Glutamatergic neuron (in vitro differentiated cells): ENCODE results near the gene PLA1A. TPM values are rescaled to one million over a fixed set of nuclear protein-coding genes. Genes with fewer than 3 reads are reported as not detected.

Experiments used
- DNase-seq: peaks from one replicate; pipeline ENCODE4 v3.0.0; 2022
- H3K27ac Mint-ChIP-seq: one replicate; pipeline ENCODE4 v1.8.0; 2020; ENCODE audit warnings: mild to moderate bottlenecking, mixed read lengths, inconsistent platforms; ENCODE audit not compliant: unreplicated experiment
- H3K27me3 Mint-ChIP-seq: one replicate; pipeline ENCODE4 v1.8.0; 2020; ENCODE audit warnings: mild to moderate bottlenecking, moderate library complexity, mixed read lengths, inconsistent platforms; ENCODE audit not compliant: unreplicated experiment
- H3K36me3 Mint-ChIP-seq: one replicate; pipeline ENCODE4 v1.8.0; 2020; ENCODE audit warnings: mild to moderate bottlenecking, mixed read lengths, inconsistent platforms; ENCODE audit not compliant: unreplicated experiment
- H3K4me1 Mint-ChIP-seq: one replicate; pipeline ENCODE4 v1.8.0; 2020; ENCODE audit warnings: mild to moderate bottlenecking, low read depth, mixed read lengths, inconsistent platforms; ENCODE audit not compliant: unreplicated experiment
- H3K4me3 Mint-ChIP-seq: one replicate; pipeline ENCODE4 v1.8.0; 2020; ENCODE audit warnings: mild to moderate bottlenecking, mixed read lengths, inconsistent platforms; ENCODE audit not compliant: unreplicated experiment
- H3K9me3 Mint-ChIP-seq: one replicate; pipeline ENCODE4 v1.8.0; 2020; ENCODE audit warnings: mild to moderate bottlenecking, moderate library complexity, mixed read lengths, inconsistent platforms; ENCODE audit not compliant: unreplicated experiment
- CTCF ChIP-seq: fragments of 200-600 bp; sonication (generic); IDR thresholded peaks from one replicate; pipeline ENCODE4 v1.5.0; 2021; ENCODE audit not compliant: partially characterized antibody, unreplicated experiment
- total RNA-seq: library from RNA; stranded (reverse); fragmentation: NEBNext Ultra II Directional; extraction: Animal tissue kit (Norgen Biotek cat#: 25700); gene quantifications from one replicate; pipeline ENCODE4 v1.2.1, GENCODE V29; 2021; ENCODE audit not compliant: unreplicated experiment

Gene PLA1A
- total RNA-seq, 1 donor from 2014 or later: not detected

GRCh38 chr3:119639494-119640350, 42.0 kb downstream of the PLA1A start:
- no peak for TF ChIP-seq CTCF
- Mint-ChIP-seq H3K36me3 (no peaks in the 10 kb centered on the region), H3K9me3 (peaks cover 3% of the 10 kb centered on the region), H3K27me3 (no peaks in the 10 kb centered on the region), H3K27ac (peak overlapping the region; percentile 28), H3K4me1 (peaks cover 12% of the 10 kb centered on the region), H3K4me3 (no peak overlapping the region)
- no peak for DNase-seq

GRCh38 chr3:119641416-119641815, 43.7 kb downstream of the PLA1A start:
- Mint-ChIP-seq H3K27ac (no peak overlapping the region), H3K4me3 (no peak overlapping the region), H3K9me3 (peaks cover 3% of the 10 kb centered on the region), H3K4me1 (peaks cover 12% of the 10 kb centered on the region), H3K27me3 (no peaks in the 10 kb centered on the region), H3K36me3 (no peaks in the 10 kb centered on the region)
- DNase-seq: no peak
- TF ChIP-seq CTCF: no peak

GRCh38 chr3:119642746-119643473, 45.2 kb downstream of the PLA1A start:
- no peak for DNase-seq
- H3K4me3 Mint-ChIP-seq: no peak overlapping the region
- H3K27ac Mint-ChIP-seq: peak overlapping the region; percentile 3
- peaks cover 3% of the 10 kb centered on the region for H3K9me3 Mint-ChIP-seq
- no peaks in the 10 kb centered on the region for H3K27me3 Mint-ChIP-seq
- H3K36me3 Mint-ChIP-seq: no peaks in the 10 kb centered on the region
- TF ChIP-seq CTCF: no peak
- H3K4me1 Mint-ChIP-seq: peaks cover 10% of the 10 kb centered on the region

DNA sequence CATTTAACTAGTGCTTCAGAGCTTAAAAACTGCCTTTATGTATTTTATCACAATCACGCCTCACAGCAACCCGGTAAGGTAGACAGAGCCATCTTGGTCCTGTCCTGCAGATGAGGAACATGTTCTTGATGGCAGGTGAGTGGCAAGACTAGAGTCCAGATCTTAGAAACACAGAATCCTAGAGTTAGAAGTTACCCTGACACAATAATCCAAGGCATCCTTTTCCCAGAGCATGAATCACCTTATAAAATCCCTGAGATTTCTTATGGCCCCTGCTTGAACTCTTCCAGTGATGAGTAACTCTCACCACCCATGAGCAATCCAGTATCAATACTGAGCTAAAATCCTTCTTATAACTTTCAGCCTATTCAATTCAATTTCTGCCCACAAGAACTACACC, 45.8 kb downstream of the PLA1A start:
- H3K27me3 Mint-ChIP-seq: no peaks in the 10 kb centered on the region
- no peak for TF ChIP-seq CTCF
- H3K36me3 Mint-ChIP-seq: no peaks in the 10 kb centered on the region
- H3K4me1 Mint-ChIP-seq: peaks cover 6% of the 10 kb centered on the region
- no peak for DNase-seq
- peaks cover 3% of the 10 kb centered on the region for H3K9me3 Mint-ChIP-seq
- H3K27ac Mint-ChIP-seq: peak overlapping the region; percentile 3
- no peak overlapping the region for H3K4me3 Mint-ChIP-seq

GRCh38 chr3:119644481-119644880, 46.8 kb downstream of the PLA1A start:
- no peaks in the 10 kb centered on the region for H3K36me3 Mint-ChIP-seq
- no peaks in the 10 kb centered on the region for H3K27me3 Mint-ChIP-seq
- no peak overlapping the region for H3K27ac Mint-ChIP-seq
- no peak overlapping the region for H3K4me3 Mint-ChIP-seq
- no peak for DNase-seq
- H3K4me1 Mint-ChIP-seq: no peaks in the 10 kb centered on the region
- no peaks in the 10 kb centered on the region for H3K9me3 Mint-ChIP-seq
- no peak for TF ChIP-seq CTCF
